Caco-2 (cell line): ENCODE results near the gene FAM120B. TPM values are rescaled to one million over a fixed set of nuclear protein-coding genes. Genes with fewer than 3 reads are reported as not detected.

Experiments used
- BruUV-seq: library from RNA; stranded (reverse); fragments of 400-500 nt; replicated peaks from 2 replicates; lab custom pipeline; 2021; lab: Mats Ljungman, UMichigan
- CTCF ChIA-PET: fragments of 300-600 bp; sonication (Branson Sonifier 250); formaldehyde crosslinking; loops from one replicate; lab custom pipeline; 2022; ENCODE audit warnings: antibody characterized with exemption; lab: Charles Lee
- POLR2A ChIA-PET: fragments of 300-600 bp; sonication (Branson Sonifier 250); formaldehyde crosslinking; loops from one replicate; lab custom pipeline; 2022; ENCODE audit warnings: antibody characterized with exemption; lab: Charles Lee
- DNase-seq, 2 experiments: peaks; one replicate each; pipeline versions ENCODE4 v3.0.0 to v3.0.0-alpha.2; 2020 to 2022
- H3K27me3 ChIP-seq: replicated peaks from 2 replicates; pipeline ENCODE4 v1.6.0; 2011; ENCODE audit warnings: low read length; ENCODE audit not compliant: control insufficient read depth, insufficient read depth
- H3K36me3 ChIP-seq: 2 replicates; pipeline ENCODE4 v1.5.1; 2011; ENCODE audit warnings: low read length; ENCODE audit not compliant: control insufficient read depth, insufficient read depth
- H3K4me1 ChIP-seq: fragments of 250-450 bp; sonication (Bioruptor Pico); 2 replicates; pipeline ENCODE4 v1.5.1; 2020; ENCODE audit warnings: mild to moderate bottlenecking
- H3K4me3 ChIP-seq: 2 replicates; pipeline ENCODE4 v1.5.1; 2011; ENCODE audit warnings: low read depth, mild to moderate bottlenecking, control low read depth, low read length
- H3K9me3 ChIP-seq: fragments of 250-450 bp; sonication (Bioruptor Pico); 2 replicates; pipeline ENCODE4 v1.5.1; 2020; ENCODE audit warnings: mild to moderate bottlenecking, moderate library complexity
- H3K27ac Mint-ChIP-seq: one replicate; pipeline ENCODE4 v1.8.0; 2022; ENCODE audit warnings: mixed read lengths; ENCODE audit not compliant: unreplicated experiment
- H3K27me3 Mint-ChIP-seq: one replicate; pipeline ENCODE4 v1.8.0; 2022; ENCODE audit warnings: mixed read lengths; ENCODE audit not compliant: insufficient read depth, unreplicated experiment
- H3K36me3 Mint-ChIP-seq: one replicate; pipeline ENCODE4 v1.8.0; 2022; ENCODE audit warnings: mild to moderate bottlenecking, mixed read lengths; ENCODE audit not compliant: insufficient read depth, unreplicated experiment
- H3K4me1 Mint-ChIP-seq: one replicate; pipeline ENCODE4 v1.8.0; 2022; ENCODE audit warnings: low read depth, mixed read lengths; ENCODE audit not compliant: unreplicated experiment
- H3K4me3 Mint-ChIP-seq: one replicate; pipeline ENCODE4 v1.8.0; 2022; ENCODE audit warnings: mild to moderate bottlenecking, moderate library complexity, mixed read lengths; ENCODE audit not compliant: unreplicated experiment
- H3K9me3 Mint-ChIP-seq: one replicate; pipeline ENCODE4 v1.8.0; 2022; ENCODE audit warnings: mixed read lengths; ENCODE audit not compliant: unreplicated experiment
- CTCF ChIP-seq, 2 experiments: fragments of 200-600 bp in 1 of 2; IDR thresholded peaks; 1 replicate in 1 of 2; 2 replicates in 1 of 2; pipeline versions ENCODE4 v1.5.1 to v1.8.0; 2011 to 2022; ENCODE audit warnings: antibody characterized with exemption in 1 of 2, control low read depth in 1 of 2, inconsistent platforms in 1 of 2, low read depth in 1 of 2, low read length in 1 of 2, mild to moderate bottlenecking in 1 of 2, moderate library complexity in 1 of 2; ENCODE audit not compliant: insufficient read depth in 1 of 2, severe bottlenecking in 1 of 2, unreplicated experiment in 1 of 2
- intact Hi-C: fragments of 100-400 bp; cut with micrococcal nuclease; formaldehyde crosslinking; loops from one replicate; pipeline ENCODE4 v1.10.0; 2022; ENCODE audit not compliant: unreplicated experiment
- total RNA-seq: library from RNA; stranded (reverse); gene quantifications from 2 replicates; pipeline ENCODE4 v1.2.3, GENCODE V29; 2022

The FAM120B gene
- total RNA-seq, 1 experiment from 2014 or later = 21.0 TPM

- H3K4me3 Mint-ChIP-seq = no peak overlapping the region
- POLR2A ChIA-PET = no interaction called here
- H3K27ac Mint-ChIP-seq = no peak overlapping the region
- H3K27me3 Mint-ChIP-seq = no peaks in the 10 kb centered on the region
- no TSS peak for BruUV-seq
- H3K27me3 ChIP-seq = no peaks in the 10 kb centered on the region
- no peaks in the 10 kb centered on the region for H3K36me3 ChIP-seq
- no peak for DNase-seq
- H3K4me1 Mint-ChIP-seq = peaks cover 23% of the 10 kb centered on the region
- H3K4me3 ChIP-seq = no peak overlapping the region
- intact Hi-C loops = no loop called here
- no peaks in the 10 kb centered on the region for H3K9me3 ChIP-seq
- CTCF ChIA-PET = no interaction called here
- no peaks in the 10 kb centered on the region for H3K9me3 Mint-ChIP-seq
- H3K4me1 ChIP-seq = peaks cover 38% of the 10 kb centered on the region
- peaks cover 12% of the 10 kb centered on the region for H3K36me3 Mint-ChIP-seq
- TF ChIP-seq CTCF (IDR thresholded peaks at IDR 0.05; ENCODE audit: insufficient read depth in 1 of 2, low read depth in 1 of 2, low read length in 1 of 2, severe bottlenecking in 1 of 2, unreplicated experiment in 1 of 2) = no peak
Measured at GRCh38 chr6:170372380-170373325, 66.1 kb downstream of the FAM120B start.

- Mint-ChIP-seq H3K27me3 (no peaks in the 10 kb centered on the region), H3K9me3 (no peaks in the 10 kb centered on the region), H3K4me1 (peaks cover 10% of the 10 kb centered on the region), H3K4me3 (no peak overlapping the region), H3K27ac (no peak overlapping the region), H3K36me3 (peaks cover 6% of the 10 kb centered on the region)
- BruUV-seq = no TSS peak
- intact Hi-C loops = no loop called here
- DNase-seq = peak in 1 of 2 experiments; percentile 20
- no peaks in the 10 kb centered on the region for H3K36me3 ChIP-seq
- POLR2A ChIA-PET = no interaction called here
- no peak overlapping the region for H3K4me3 ChIP-seq
- H3K27me3 ChIP-seq = no peaks in the 10 kb centered on the region
- CTCF ChIA-PET = no interaction called here
- no peaks in the 10 kb centered on the region for H3K9me3 ChIP-seq
- no peak for TF ChIP-seq CTCF (IDR thresholded peaks at IDR 0.05; ENCODE audit: insufficient read depth in 1 of 2, low read depth in 1 of 2, low read length in 1 of 2, severe bottlenecking in 1 of 2, unreplicated experiment in 1 of 2)
- peaks cover 18% of the 10 kb centered on the region for H3K4me1 ChIP-seq
Measured at GRCh38 chr6:170374571-170375444, 68.2 kb downstream of the FAM120B start.

GRCh38 chr6:170375661-170376060, 69.1 kb downstream of the FAM120B start:
- no peaks in the 10 kb centered on the region for H3K9me3 Mint-ChIP-seq
- peaks cover 5% of the 10 kb centered on the region for H3K4me1 Mint-ChIP-seq
- H3K9me3 ChIP-seq = no peaks in the 10 kb centered on the region
- POLR2A ChIA-PET = no interaction called here
- no peaks in the 10 kb centered on the region for H3K27me3 Mint-ChIP-seq
- peaks cover 6% of the 10 kb centered on the region for H3K36me3 Mint-ChIP-seq
- no peak for DNase-seq
- H3K4me3 ChIP-seq = no peak overlapping the region
- no peak overlapping the region for H3K27ac Mint-ChIP-seq
- peaks cover 11% of the 10 kb centered on the region for H3K4me1 ChIP-seq
- no peak for TF ChIP-seq CTCF (IDR thresholded peaks at IDR 0.05; ENCODE audit: insufficient read depth in 1 of 2, low read depth in 1 of 2, low read length in 1 of 2, severe bottlenecking in 1 of 2, unreplicated experiment in 1 of 2)
- no peak overlapping the region for H3K4me3 Mint-ChIP-seq
- intact Hi-C loops = no loop called here
- CTCF ChIA-PET = no interaction called here
- no TSS peak for BruUV-seq
- no peaks in the 10 kb centered on the region for H3K36me3 ChIP-seq
- H3K27me3 ChIP-seq = no peaks in the 10 kb centered on the region
